ENCODE data around the gene PRELID2.

- TF ChIP-seq CTCF (optimal IDR thresholded peaks at IDR 0.05 in 1 of 3, IDR thresholded peaks at IDR 0.05 in 1 of 3, conservative IDR thresholded peaks at IDR 0.05 in 1 of 3; ENCODE audit: extremely low read depth in 1 of 3, insufficient read depth in 2 of 3, low read length in 3 of 3), result no peak
- TF ChIP-seq EZH2 (IDR thresholded peaks at IDR 0.05; ENCODE audit: low read length), result no peak
These were observed at the start of gene PRELID2 for GRCh38 chr5:145834917-145835847.
